ENCODE data around the gene SNX32. TPM values are rescaled to one million over a fixed set of nuclear protein-coding genes. Genes with fewer than 3 reads are reported as not detected.
A peak's percentile ranks its signal among the peaks of the same experiment; 100 is the strongest.

The SNX32 gene
- total and polyA plus RNA-seq, 9 of the 15 experiments (the other 6 are each of a cell fraction or from before 2014, with no cell fraction given), result 0.03 TPM; not detected in 7

- 0 out of 2 replicates have a peak, but pooled peaks have one; percentile 1 for TF ChIP-seq ETS1 (conservative IDR thresholded peaks at IDR 0.05; ENCODE audit: control insufficient read depth, low read depth, low read length)
- no peak for TF ChIP-seq THAP7 (CRISPR knock-in tag; IDR thresholded peaks at IDR 0.05)
- no peak for TF ChIP-seq FOXP1 (CRISPR knock-in tag; IDR thresholded peaks at IDR 0.05)
- no peak for TF ChIP-seq GTF2E2 (tag; IDR thresholded peaks at IDR 0.05)
- peak; percentile 85 for TF ChIP-seq DEAF1 (CRISPR knock-in tag; IDR thresholded peaks at IDR 0.05)
- TF ChIP-seq TRIM24 (IDR thresholded peaks at IDR 0.05), result no peak
- no peak for TF ChIP-seq ZNF280A (IDR thresholded peaks at IDR 0.05; ENCODE audit: low read depth, partially characterized antibody)
- TF ChIP-seq RCOR1 (IDR thresholded peaks at IDR 0.05; ENCODE audit: borderline replicate concordance in 1 of 2, low read depth in 2 of 2, low read length in 2 of 2), result peak; percentile 48 to 95; a peak in 3 of 4 replicates
- TF ChIP-seq GABPB1 (CRISPR knock-in tag; IDR thresholded peaks at IDR 0.05), result peak; percentile 89
- TF ChIP-seq NR2F6 (CRISPR knock-in tag; IDR thresholded peaks at IDR 0.05), result no peak
- no peak for TF ChIP-seq HDAC8 (tag; IDR thresholded peaks at IDR 0.05)
- TF ChIP-seq GATAD2A (IDR thresholded peaks at IDR 0.05), result no peak
- TF ChIP-seq NELFE (IDR thresholded peaks at IDR 0.05; ENCODE audit: insufficient read depth, insufficient read length), result no peak
- peak; percentile 79; the same call in 1 of the 2 replicates for TF ChIP-seq CTBP1 (IDR thresholded peaks at IDR 0.05; ENCODE audit: borderline replicate concordance)
Measured at GRCh38 chr11:65817835-65818680, 15.7 kb upstream of the SNX32 start (continued).
